Activated T-cell treated with anti-CD3 and anti-CD28 coated beads, Interleukin-2, amount 50 U/mL, for 72 hours (primary cell): Measurements from ENCODE around the gene TTYH1. TPM values are rescaled to one million over a fixed set of nuclear protein-coding genes. Genes with fewer than 3 reads are reported as not detected.
"Not testable (repeated sequence)": the region's sequence is repeated elsewhere in the genome, so short reads cannot be mapped to it uniquely, and the experiment has no call there.

Source experiments
- ATAC-seq, 2 donors: fragments of 150-1000 bp; cut with Tn5 transposase; replicated peaks in 1 of 2; 2 replicates each; pipeline ENCODE4 v1.10.0; 2021; ENCODE audit warnings: moderate library complexity in 2 of 2, mild to moderate bottlenecking in 1 of 2
- DNase-seq, 2 donors: peaks; one replicate each; pipeline ENCODE4 v3.0.0; 2021 to 2022; ENCODE audit warnings: mixed read lengths in 1 of 2
- H3K27ac Mint-ChIP-seq: one replicate; pipeline ENCODE4 v1.8.0; 2022; ENCODE audit warnings: mild to moderate bottlenecking, moderate library complexity, mixed read lengths
- H3K27me3 Mint-ChIP-seq: one replicate; pipeline ENCODE4 v1.8.0; 2022; ENCODE audit warnings: low read depth, mixed read lengths
- H3K36me3 Mint-ChIP-seq, 2 donors: one replicate each; pipeline ENCODE4 v1.8.0; 2022; ENCODE audit warnings: mixed read lengths in 2 of 2, mild to moderate bottlenecking in 1 of 2; ENCODE audit not compliant: insufficient read depth in 2 of 2
- H3K4me1 Mint-ChIP-seq: one replicate; pipeline ENCODE4 v1.8.0; 2022; ENCODE audit warnings: low read depth, mixed read lengths
- H3K4me3 Mint-ChIP-seq, 2 donors: one replicate each; pipeline ENCODE4 v1.8.0; 2022; ENCODE audit warnings: mild to moderate bottlenecking in 2 of 2, mixed read lengths in 2 of 2, moderate library complexity in 2 of 2
- H3K9me3 Mint-ChIP-seq, 2 donors: one replicate each; pipeline ENCODE4 v1.8.0; 2022; ENCODE audit warnings: mixed read lengths in 2 of 2
- total RNA-seq, 2 donors: library from RNA; stranded (reverse); gene quantifications; one replicate each; pipeline ENCODE4 v1.2.3, GENCODE V29; 2022

Gene TTYH1
- under 1 TPM; 0.32 to 0.41 TPM for total RNA-seq

DNA sequence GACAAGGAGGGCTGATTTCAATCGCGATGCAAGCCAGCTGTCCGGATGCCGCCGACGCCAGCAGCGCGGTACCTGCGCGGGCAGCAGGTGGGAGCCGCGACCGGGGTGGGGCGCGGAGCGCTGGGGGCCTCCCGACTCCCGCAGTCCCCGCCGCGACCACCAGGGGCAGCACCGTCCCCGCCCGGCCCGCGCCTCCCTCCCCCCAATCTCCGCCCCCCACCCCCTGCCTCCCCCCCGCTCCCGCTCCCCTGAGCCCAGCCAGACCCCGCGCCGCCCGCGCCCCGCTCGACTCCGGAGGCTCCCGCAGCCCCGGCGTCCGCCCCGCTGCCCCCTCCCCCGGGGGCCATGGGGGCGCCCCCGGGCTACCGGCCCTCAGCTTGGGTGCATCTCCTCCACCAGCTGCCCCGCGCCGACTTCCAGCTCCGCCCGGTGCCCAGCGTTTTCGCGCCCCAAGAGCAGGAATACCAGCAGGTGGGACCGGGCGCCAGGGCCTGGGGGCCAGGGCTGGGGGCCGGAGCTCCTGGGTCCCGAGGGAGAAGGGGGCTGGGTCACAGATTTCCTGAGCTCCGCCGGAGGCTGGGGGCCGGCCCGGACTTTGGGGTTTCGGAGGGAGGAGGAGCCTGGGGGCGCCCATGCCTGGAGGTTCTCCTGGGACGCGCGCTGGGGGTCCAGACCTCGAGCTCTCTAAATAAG lies at the start of gene TTYH1:
TTYH1 (plus strand) TSS at position 257 of the 693 bp plus-strand sequence; CDS start at position 346, 89 bp downstream.
- peaks cover 6 to 8% of the 10 kb centered on the region in 2 donors for H3K9me3 Mint-ChIP-seq
- H3K4me1 Mint-ChIP-seq: peaks cover 16% of the 10 kb centered on the region
- peak within 1 kb of the TSS in 1 of 2 donors; percentile 5 for H3K4me3 Mint-ChIP-seq
- peaks cover 0 to 12% of the 10 kb centered on the region in 2 donors for H3K36me3 Mint-ChIP-seq
- peaks cover 47% of the 10 kb centered on the region for H3K27me3 Mint-ChIP-seq
- DNase-seq (peak; percentile 43 to 44), ATAC-seq (peak; percentile 43 to 58)
- H3K27ac Mint-ChIP-seq: no peak within 1 kb of the TSS

DNA sequence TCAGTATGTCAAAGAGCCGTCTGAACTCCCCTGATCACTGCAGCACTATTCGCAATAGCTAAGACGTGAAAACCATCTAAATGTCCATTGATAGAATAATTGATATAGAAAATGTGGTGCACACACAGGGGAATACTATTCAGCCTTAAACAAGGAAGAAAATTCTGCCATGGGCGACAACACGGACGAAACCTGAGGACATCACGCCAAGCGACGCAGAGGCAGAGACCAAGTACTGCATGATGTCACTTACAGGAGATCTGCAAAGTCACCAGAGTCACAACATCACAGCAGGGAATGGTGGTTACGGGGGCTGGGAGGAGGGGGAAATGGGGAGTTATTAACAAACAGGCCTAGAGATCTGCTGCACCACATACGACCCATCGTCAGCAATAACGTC lies 49.5 kb upstream of the TTYH1 start:
- H3K36me3 Mint-ChIP-seq, H3K9me3 Mint-ChIP-seq, DNase-seq, H3K4me3 Mint-ChIP-seq, H3K27ac Mint-ChIP-seq, ATAC-seq: not testable (repeated sequence)
- Mint-ChIP-seq H3K27me3 (peaks cover 23% of the 10 kb centered on the region), H3K4me1 (peaks cover 82% of the 10 kb centered on the region)

DNA sequence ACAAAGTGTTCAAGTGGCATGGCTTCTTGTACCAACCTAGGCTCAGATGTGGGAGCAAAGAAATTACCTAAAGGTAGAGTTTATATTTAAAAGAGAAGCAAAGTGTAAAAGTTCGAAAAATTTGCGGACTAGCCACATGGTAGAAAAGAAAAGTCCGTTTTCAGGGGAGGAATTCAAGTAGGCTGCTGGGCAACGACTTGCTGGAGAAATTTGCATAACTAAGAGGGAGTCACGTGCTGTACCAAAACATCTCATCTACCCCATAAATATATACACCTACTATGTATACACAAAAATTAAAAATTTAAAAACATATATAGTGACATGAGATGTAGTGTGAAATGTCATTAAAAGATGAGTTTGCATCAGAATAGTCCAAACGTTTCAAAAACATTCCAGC lies 48.5 kb upstream of the TTYH1 start:
- Mint-ChIP-seq H3K36me3 (peaks cover 2 to 6% of the 10 kb centered on the region in 2 donors), H3K27me3 (peaks cover 29% of the 10 kb centered on the region), H3K9me3 (no peaks in the 10 kb centered on the region), H3K27ac (no peak overlapping the region), H3K4me1 (peaks cover 78% of the 10 kb centered on the region), H3K4me3 (no peak overlapping the region)
- ATAC-seq (no peak), DNase-seq (no peak)

DNA sequence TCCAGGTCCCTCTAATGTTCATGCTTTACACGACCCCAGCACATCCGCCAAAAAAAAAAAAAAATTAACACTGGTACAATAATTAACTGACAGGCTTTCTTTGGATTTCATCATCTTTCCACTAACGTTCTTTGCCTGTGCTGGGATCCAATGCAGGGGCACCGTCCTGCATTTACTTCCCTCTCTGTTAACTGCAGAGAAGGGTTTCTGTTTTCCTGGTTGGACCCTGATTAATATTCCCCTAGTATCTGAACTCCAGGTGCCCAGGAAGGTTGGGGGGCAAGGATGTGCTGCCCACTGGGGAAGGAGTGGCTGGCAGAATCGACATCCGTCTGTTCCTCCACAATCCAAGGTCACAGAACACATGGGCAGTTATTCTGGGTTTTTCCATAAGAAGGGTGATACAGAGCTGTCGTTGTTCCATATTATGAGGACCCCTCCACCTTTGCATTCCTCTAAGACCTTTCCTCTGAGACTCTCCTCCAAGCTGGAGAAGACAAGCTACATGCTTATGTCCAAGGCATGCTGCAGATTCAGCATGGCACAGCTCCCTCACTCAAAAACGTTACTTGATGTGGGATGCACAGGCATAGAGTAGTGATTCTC lies 46.1 kb upstream of the TTYH1 start:
- H3K4me3 Mint-ChIP-seq: peak overlapping the region; percentile 69 to 81
- H3K4me1 Mint-ChIP-seq: peaks cover 71% of the 10 kb centered on the region
- no peaks in the 10 kb centered on the region for H3K9me3 Mint-ChIP-seq
- H3K27me3 Mint-ChIP-seq: peaks cover 41% of the 10 kb centered on the region
- no peak overlapping the region for H3K27ac Mint-ChIP-seq
- H3K36me3 Mint-ChIP-seq: no peaks in the 10 kb centered on the region
- DNase-seq: no peak
- no peak for ATAC-seq

DNA sequence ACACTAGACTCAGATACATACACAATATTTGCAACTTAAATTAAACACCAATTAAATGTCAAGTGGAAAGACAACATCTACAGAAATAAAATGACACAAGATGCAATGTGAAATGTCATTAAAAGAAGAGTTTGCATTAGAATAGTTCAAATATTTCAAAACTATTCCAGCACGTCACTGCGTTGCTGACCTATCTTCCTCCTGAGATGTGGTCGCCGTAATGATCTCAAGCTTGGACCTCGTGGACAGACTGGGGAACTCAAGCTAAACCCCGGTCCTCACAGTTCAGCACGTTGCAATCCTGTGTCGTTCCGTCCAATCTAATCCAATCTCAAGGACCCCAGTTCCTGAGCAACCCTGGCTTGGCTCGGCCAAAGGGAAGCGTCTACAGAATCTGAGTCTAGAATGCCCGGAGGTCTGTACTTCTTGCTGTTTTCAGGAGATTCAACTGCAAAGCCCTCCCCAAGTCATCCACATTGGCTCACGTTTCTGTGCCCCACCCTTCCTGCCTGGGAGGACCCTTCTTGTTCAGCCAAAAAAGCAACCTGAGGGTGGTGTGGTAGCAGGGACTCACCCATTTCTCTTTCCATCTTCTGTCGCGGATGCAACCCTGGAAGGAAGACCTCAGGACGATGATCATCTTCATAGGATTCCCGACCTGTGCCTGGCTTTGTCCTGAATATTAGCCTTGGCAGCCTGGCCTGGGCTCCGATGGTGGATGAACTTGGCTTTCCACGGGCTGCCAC lies 45.4 kb upstream of the TTYH1 start:
- ATAC-seq: peak; percentile 4 to 7
- Mint-ChIP-seq H3K27me3 (peaks cover 48% of the 10 kb centered on the region), H3K4me1 (peaks cover 71% of the 10 kb centered on the region), H3K4me3 (peak overlapping the region; percentile 69 to 81)
- H3K27ac Mint-ChIP-seq, H3K9me3 Mint-ChIP-seq, H3K36me3 Mint-ChIP-seq, DNase-seq: not testable (repeated sequence)

DNA sequence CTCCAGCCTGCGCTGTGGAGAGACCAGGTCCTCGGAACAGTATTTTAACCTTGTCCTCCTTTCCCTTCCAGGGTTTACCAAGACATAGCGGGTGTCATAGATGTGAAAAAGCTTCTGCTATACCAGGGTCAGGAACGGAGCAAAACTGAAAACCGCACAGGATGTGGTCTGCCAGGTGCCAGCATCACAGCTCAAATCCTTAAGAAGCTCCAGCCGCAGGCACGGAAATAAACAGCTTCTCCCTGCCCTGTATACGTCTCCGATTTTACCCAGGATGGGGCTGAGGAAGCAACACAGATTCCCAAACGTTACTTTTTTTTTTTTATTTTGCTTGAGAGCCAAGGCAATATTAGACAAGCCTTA lies 44.8 kb upstream of the TTYH1 start:
- H3K27me3 Mint-ChIP-seq: peaks cover 54% of the 10 kb centered on the region
- ATAC-seq (peak; percentile 88 to 90), DNase-seq (peak; percentile 59 to 64)
- not testable (repeated sequence) for H3K36me3 Mint-ChIP-seq, H3K27ac Mint-ChIP-seq, H3K9me3 Mint-ChIP-seq
- H3K4me1 Mint-ChIP-seq: peaks cover 73% of the 10 kb centered on the region
- peak overlapping the region; percentile 69 to 81 for H3K4me3 Mint-ChIP-seq

DNA sequence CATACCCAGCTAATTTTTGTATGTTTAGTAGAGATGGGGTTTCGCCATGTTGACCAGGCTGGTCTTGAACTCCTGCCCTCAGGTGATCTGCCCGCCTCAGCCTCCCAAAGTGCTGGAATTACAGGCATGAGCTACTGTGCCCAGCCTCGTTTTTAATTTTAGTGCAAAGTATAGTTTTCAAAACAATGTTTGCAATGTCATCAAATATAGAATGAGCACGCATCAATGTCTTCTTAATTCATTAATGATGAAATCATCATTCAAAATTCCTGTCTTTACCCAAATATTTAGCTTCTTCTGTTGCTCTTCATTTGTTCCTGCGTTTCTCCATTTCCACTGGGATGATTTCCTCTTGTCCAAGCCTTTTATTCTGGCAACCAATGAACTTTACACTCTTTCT lies 43.8 kb upstream of the TTYH1 start:
- Mint-ChIP-seq H3K4me3 (peak overlapping the region in 1 of 2 donors; percentile 19), H3K4me1 (peaks cover 72% of the 10 kb centered on the region), H3K27me3 (peaks cover 63% of the 10 kb centered on the region)
- not testable (repeated sequence) for H3K27ac Mint-ChIP-seq, ATAC-seq, H3K9me3 Mint-ChIP-seq, H3K36me3 Mint-ChIP-seq, DNase-seq

DNA sequence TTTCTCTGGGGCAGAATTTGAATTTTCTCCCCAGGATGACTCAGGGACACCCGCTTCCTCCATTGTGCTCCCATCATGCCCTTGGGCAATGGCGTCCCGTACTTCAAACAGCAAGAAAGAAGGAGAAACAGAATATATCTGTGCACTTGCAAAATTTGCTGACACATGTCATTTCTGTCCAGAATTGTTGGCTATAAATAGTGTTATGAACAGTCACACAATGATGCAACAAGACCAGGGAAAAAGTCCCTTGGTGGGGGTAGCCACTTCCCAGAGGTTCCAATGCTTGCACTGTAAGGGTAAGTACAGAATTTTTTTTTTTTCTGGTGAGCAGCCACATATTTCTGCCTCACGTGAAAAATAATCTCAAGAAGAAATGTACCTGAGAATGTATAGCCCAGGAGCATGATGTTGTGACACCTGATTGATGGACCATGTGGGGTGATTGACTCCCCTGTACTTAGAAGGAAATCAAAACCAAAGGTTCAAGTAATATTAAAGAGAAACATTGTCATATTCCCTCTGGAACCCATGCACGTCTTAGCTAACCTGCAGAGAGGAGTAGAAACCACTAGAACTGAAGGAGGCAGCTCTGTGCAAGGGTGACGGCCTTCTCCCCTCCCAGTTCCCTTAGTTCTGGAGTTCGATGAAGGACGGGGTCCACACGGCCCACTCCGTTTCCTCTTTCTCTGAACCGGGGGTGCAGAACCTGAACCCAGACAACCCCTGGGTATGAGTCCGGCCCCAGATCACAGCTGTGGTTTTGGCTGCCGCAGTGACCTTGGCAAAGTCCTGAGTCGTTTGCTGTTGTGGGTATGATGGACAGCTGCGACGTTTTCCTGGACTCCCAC lies 41.3 kb upstream of the TTYH1 start:
- Mint-ChIP-seq H3K27ac (no peak overlapping the region), H3K27me3 (peaks cover 66% of the 10 kb centered on the region), H3K9me3 (no peaks in the 10 kb centered on the region), H3K4me1 (peaks cover 78% of the 10 kb centered on the region), H3K4me3 (peak overlapping the region in 1 of 2 donors; percentile 81), H3K36me3 (no peaks in the 10 kb centered on the region)
- ATAC-seq: no peak
- DNase-seq: no peak

DNA sequence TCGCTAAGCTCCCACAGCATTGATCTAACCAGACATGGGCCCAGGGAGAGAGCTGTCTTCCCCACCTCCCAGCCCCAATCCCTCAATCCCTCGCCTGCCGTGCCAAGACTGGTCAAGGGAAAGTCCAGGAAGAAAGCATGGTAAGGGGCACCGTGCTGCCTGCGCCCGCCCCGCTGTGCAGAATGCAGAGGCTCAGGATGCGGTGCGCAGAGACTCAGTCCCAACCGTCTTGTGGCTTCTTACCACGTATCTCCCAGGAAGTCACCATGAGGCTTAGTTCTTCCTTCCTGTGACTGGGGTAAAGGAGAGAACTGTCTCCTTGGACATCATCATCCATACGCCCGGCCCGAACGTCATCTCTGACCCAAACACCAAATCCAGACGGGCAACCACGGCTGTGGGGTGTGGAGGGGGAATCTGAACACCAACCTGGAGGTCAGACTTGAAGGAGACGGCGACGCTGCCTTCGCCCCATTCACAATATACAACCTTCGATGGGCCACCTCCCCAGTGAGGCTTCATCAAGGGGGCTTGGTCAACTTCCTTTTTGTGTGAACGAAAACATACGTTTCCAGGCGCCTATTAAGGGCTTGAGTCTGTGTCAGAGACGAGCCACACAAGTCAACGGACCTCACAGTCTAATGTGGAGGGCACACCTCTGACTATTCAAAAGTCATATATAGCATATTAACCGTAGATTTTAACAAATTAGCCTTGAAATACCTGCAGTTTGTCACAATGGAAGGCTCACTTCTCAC lies 39.9 kb upstream of the TTYH1 start:
- H3K27me3 Mint-ChIP-seq: peaks cover 63% of the 10 kb centered on the region
- not testable (repeated sequence) for ATAC-seq, H3K36me3 Mint-ChIP-seq, H3K27ac Mint-ChIP-seq, DNase-seq, H3K9me3 Mint-ChIP-seq
- H3K4me1 Mint-ChIP-seq: peaks cover 69% of the 10 kb centered on the region
- H3K4me3 Mint-ChIP-seq: peak overlapping the region; percentile 45 to 81

DNA sequence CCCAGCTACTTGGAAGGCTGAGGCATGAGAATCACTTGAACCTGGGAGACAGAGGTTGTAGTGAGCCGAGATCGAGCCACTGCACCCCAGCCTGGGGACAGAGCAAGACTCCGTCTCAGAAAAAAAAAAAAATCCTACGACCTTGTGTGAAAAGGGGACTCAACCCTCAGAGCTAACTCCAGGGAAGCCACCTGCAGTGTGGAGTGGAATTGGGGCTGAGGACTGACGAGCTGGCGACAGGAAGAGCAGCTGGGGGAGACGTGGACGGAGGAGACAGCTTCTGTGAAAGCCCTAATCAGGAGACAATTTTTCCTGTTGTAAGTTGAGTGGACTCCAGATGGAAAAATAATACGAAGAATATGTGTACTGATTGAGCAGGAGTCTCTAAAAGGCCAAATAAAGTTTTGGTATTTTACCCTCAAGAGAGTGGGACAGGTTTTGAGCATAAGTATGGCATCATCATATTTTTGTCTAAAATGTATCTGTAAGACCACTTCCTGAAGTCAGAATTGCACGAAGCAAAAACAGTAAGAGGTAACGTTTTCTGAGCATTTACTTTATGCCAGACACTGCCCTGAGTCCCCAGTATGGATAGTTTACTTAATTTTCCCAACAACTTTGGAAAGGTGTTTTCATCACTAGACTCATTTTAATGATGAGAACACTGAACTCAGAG lies 38.5 kb upstream of the TTYH1 start:
- peak overlapping the region in 1 of 2 donors; percentile 37 for H3K4me3 Mint-ChIP-seq
- peaks cover 61% of the 10 kb centered on the region for H3K27me3 Mint-ChIP-seq
- H3K4me1 Mint-ChIP-seq: peaks cover 59% of the 10 kb centered on the region
- DNase-seq (no peak), ATAC-seq (no peak)
- no peak overlapping the region for H3K27ac Mint-ChIP-seq
- H3K9me3 Mint-ChIP-seq: peaks cover 0 to 3% of the 10 kb centered on the region in 2 donors
- H3K36me3 Mint-ChIP-seq: no peaks in the 10 kb centered on the region

DNA sequence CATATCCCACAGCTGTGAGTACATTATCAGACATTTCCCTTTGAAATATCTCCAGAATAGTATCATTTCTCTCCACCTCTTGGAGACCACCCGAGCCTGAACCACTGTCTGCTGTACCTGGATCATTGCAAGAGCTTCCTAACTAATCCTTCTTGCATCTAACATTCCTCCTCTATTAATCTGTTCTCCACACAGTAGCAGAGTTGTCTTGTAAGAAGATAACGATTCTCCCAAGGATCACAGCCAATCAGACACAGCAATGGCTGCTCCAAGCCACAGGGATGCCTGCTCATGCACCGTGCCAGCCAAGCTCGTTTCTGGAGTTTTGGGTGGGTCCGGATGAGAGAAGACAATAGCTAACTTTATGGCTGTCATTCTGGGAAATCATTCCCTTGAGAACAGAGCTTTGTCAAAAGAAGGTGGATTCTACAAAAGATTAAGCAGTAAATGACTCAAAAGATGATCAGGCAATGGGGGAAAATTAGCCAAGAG lies 36.0 kb upstream of the TTYH1 start:
- ATAC-seq (no peak), DNase-seq (no peak)
- Mint-ChIP-seq H3K27me3 (peaks cover 48% of the 10 kb centered on the region), H3K36me3 (no peaks in the 10 kb centered on the region), H3K27ac (no peak overlapping the region), H3K9me3 (peaks cover 0 to 3% of the 10 kb centered on the region in 2 donors), H3K4me3 (no peak overlapping the region), H3K4me1 (peaks cover 47% of the 10 kb centered on the region)
